MM.1S (cell line): ENCODE data around the gene NEU1.

Experiments used
- DNase-seq: peaks from one replicate; pipeline ENCODE4 v3.0.0-alpha.2; 2015
- H2AFZ ChIP-seq: fragments of 300-600 bp; sonication (generic); 2 replicates; pipeline ENCODE4 v1.6.0; 2016; ENCODE audit warnings: antibody characterized with exemption, low read length
- H3F3A ChIP-seq: fragments of 300-600 bp; sonication (generic); 2 replicates; pipeline ENCODE4 v1.6.1; 2016; ENCODE audit warnings: mild to moderate bottlenecking, antibody characterized with exemption, low read length, moderate library complexity, mixed read lengths; ENCODE audit not compliant: insufficient read depth
- H3K27ac ChIP-seq: fragments of 300-600 bp; sonication (generic); 2 replicates; pipeline ENCODE4 v1.5.1; 2016; ENCODE audit warnings: mild to moderate bottlenecking, low read length
- H3K27me3 ChIP-seq: fragments of 300-600 bp; sonication (generic); replicated peaks from 2 replicates; pipeline ENCODE4 v1.6.0; 2016; ENCODE audit warnings: low read length; ENCODE audit not compliant: insufficient read depth
- H3K36me3 ChIP-seq: fragments of 300-600 bp; sonication (generic); replicated peaks from 2 replicates; pipeline ENCODE4 v1.6.1; 2016; ENCODE audit warnings: mild to moderate bottlenecking, low read length, mixed read lengths; ENCODE audit not compliant: insufficient read depth
- H3K4me1 ChIP-seq: fragments of 300-600 bp; sonication (generic); 2 replicates; pipeline ENCODE4 v1.6.1; 2016; ENCODE audit warnings: low read length, mixed read lengths
- H3K4me2 ChIP-seq: fragments of 300-600 bp; sonication (generic); 2 replicates; pipeline ENCODE4 v1.6.0; 2016; ENCODE audit warnings: low read depth, low read length
- H3K4me3 ChIP-seq: fragments of 300-600 bp; sonication (generic); 2 replicates; pipeline ENCODE4 v1.5.1; 2016; ENCODE audit warnings: low read length, mixed read lengths
- H3K79me2 ChIP-seq: fragments of 300-600 bp; sonication (generic); 2 replicates; pipeline ENCODE4 v1.6.1; 2016; ENCODE audit warnings: mixed run types, low read length, mixed read lengths
- H3K9ac ChIP-seq: fragments of 300-600 bp; sonication (generic); 2 replicates; pipeline ENCODE4 v1.6.1; 2016; ENCODE audit warnings: low read length, mixed read lengths
- H3K9me2 ChIP-seq: fragments of 300-600 bp; sonication (generic); replicated peaks from 2 replicates; pipeline ENCODE4 v1.6.1; 2016; ENCODE audit warnings: mild to moderate bottlenecking, low read length, mixed read lengths; ENCODE audit not compliant: insufficient read depth
- H3K9me3 ChIP-seq: fragments of 300-600 bp; sonication (generic); replicated peaks from 2 replicates; pipeline ENCODE4 v1.6.1; 2016; ENCODE audit warnings: mild to moderate bottlenecking, low read length, mixed read lengths; ENCODE audit not compliant: insufficient read depth
- H4K20me1 ChIP-seq: fragments of 300-600 bp; sonication (generic); 2 replicates; pipeline ENCODE4 v1.6.1; 2016; ENCODE audit warnings: mild to moderate bottlenecking, low read length, moderate library complexity, mixed read lengths; ENCODE audit not compliant: insufficient read depth
- EZH2 ChIP-seq: fragments of 300-600 bp; sonication (generic); optimal IDR thresholded peaks from 2 replicates; pipeline ENCODE3; 2017; ENCODE audit warnings: low read depth, mild to moderate bottlenecking, antibody characterized with exemption, low read length, mixed read lengths
- EZH2phosphoT487 ChIP-seq: fragments of 300-600 bp; sonication (generic); IDR thresholded peaks from 2 replicates; pipeline ENCODE4 v1.6.1; 2018; ENCODE audit warnings: antibody characterized with exemption, low read length
- TF ChIP-seq, protein P1 (sequence below): fragments of 300-600 bp; sonication (generic); IDR thresholded peaks from 2 replicates; pipeline ENCODE4 v1.5.1; 2016; ENCODE audit warnings: antibody characterized with exemption, low read length, mixed read lengths

Gene NEU1

DNA sequence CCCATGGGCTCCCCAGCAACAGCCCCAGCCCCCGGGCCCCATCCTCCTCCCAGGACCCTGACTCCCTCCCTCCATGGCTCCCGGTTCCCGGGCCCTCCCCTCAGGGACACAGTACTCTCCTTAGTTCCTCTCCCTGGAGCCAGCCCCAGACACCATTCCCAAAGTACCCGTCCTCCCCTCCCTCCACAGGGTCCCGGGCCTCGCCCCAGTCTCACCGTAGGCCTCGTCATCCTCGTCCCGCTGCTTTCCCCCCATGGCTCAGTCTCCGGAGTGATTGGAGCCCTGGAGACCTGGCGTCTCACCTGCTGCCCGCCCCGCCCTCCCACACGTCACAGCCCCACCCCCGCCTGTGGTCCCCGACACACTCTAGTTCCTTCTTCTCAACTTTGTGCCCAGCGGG, 16.1 kb upstream of the NEU1 start, which contains the start of gene SLC44A4:
SLC44A4 (minus strand) TSS at position 272 of the 400 bp plus-strand sequence; CDS start at position 255, 17 bp downstream.
- Histone ChIP-seq H3K27ac (no peak within 1 kb of the TSS), H3K27me3 (no peaks in the 10 kb centered on the region), H4K20me1 (no peaks in the 10 kb centered on the region), H3K9me2 (no peaks in the 10 kb centered on the region), H3F3A (no peaks in the 10 kb centered on the region), H3K9ac (no peak within 1 kb of the TSS), H3K4me2 (no peak within 1 kb of the TSS), H3K79me2 (no peaks in the 10 kb centered on the region), H2AFZ (no peak within 1 kb of the TSS), H3K4me3 (no peak within 1 kb of the TSS), H3K4me1 (no peaks in the 10 kb centered on the region), H3K9me3 (no peaks in the 10 kb centered on the region), H3K36me3 (no peaks in the 10 kb centered on the region)
- TF ChIP-seq, protein P1, sequence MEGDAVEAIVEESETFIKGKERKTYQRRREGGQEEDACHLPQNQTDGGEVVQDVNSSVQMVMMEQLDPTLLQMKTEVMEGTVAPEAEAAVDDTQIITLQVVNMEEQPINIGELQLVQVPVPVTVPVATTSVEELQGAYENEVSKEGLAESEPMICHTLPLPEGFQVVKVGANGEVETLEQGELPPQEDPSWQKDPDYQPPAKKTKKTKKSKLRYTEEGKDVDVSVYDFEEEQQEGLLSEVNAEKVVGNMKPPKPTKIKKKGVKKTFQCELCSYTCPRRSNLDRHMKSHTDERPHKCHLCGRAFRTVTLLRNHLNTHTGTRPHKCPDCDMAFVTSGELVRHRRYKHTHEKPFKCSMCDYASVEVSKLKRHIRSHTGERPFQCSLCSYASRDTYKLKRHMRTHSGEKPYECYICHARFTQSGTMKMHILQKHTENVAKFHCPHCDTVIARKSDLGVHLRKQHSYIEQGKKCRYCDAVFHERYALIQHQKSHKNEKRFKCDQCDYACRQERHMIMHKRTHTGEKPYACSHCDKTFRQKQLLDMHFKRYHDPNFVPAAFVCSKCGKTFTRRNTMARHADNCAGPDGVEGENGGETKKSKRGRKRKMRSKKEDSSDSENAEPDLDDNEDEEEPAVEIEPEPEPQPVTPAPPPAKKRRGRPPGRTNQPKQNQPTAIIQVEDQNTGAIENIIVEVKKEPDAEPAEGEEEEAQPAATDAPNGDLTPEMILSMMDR = no peak
- TF ChIP-seq EZH2 = no peak
- TF ChIP-seq EZH2phosphoT487 = no peak
- DNase-seq = no peak

DNA sequence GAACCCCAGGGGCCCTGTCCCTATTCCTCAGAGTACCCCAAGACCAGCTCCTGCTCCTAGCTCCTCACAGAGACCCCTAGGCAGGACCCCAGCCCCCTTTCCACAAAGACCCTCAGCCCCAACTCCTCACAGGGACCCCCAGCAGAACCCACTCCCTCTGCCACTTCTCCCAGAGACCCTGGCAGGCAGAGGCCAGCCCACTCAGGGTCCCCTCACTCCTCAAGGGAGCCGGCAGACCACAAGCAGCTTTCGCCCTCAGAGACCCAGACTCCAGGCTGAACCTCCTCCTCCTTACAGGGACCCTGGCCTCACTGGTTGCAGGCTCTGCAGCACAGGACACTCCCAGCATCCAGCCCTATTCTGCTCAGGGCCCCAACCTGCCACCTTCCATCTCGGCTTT, 15.6 kb upstream of the NEU1 start:
- Histone ChIP-seq H3K36me3 (no peaks in the 10 kb centered on the region), H2AFZ (no peak overlapping the region), H3K9me3 (no peaks in the 10 kb centered on the region), H3K4me3 (no peak overlapping the region), H3K4me1 (no peaks in the 10 kb centered on the region), H3K27ac (no peak overlapping the region), H3K4me2 (no peak overlapping the region), H3K27me3 (no peaks in the 10 kb centered on the region), H3K79me2 (no peaks in the 10 kb centered on the region), H3K9ac (no peak overlapping the region), H4K20me1 (no peaks in the 10 kb centered on the region), H3F3A (no peaks in the 10 kb centered on the region), H3K9me2 (no peaks in the 10 kb centered on the region)
- TF ChIP-seq, protein P1 = no peak
- TF ChIP-seq EZH2 (no peak), EZH2phosphoT487 (no peak)
- DNase-seq = no peak

DNA sequence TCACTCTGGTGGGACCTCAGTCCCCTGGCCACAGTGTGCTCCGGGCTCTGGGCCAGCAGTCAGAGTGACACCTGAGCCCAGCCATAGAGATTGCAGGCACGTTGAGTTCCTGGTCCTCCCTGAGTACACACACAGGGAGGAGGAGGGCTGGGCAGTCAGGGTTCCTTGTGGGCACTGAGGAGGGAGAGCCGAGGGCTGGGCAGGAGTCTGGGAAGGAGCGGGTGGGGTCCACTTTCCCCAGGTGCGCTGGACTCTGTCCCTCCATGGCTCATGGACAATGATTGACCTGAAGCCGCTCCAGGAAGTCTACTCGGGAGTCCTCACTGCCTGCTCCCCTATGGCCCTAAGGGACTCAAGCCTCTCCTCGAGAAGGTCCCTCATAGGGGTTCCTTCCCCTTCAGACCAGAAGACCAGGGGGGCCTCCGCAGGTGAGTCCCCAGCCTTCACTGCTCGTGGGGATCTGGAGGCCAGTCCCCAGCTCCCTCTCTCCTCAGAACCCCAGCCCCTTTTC, 15.1 kb upstream of the NEU1 start:
- Histone ChIP-seq H3K9me2 (no peaks in the 10 kb centered on the region), H3K9ac (no peak overlapping the region), H3K27me3 (no peaks in the 10 kb centered on the region), H3K4me3 (no peak overlapping the region), H3K79me2 (no peaks in the 10 kb centered on the region), H3K4me2 (no peak overlapping the region), H3K9me3 (no peaks in the 10 kb centered on the region), H3K27ac (no peak overlapping the region), H3K4me1 (no peaks in the 10 kb centered on the region), H3F3A (no peaks in the 10 kb centered on the region), H2AFZ (no peak overlapping the region), H4K20me1 (no peaks in the 10 kb centered on the region), H3K36me3 (no peaks in the 10 kb centered on the region)
- TF ChIP-seq EZH2phosphoT487 = no peak
- TF ChIP-seq, protein P1 = no peak
- DNase-seq = no peak
